ENCODE measurements around the gene LAPTM4A. TPM values are rescaled to one million over a fixed set of nuclear protein-coding genes. Genes with fewer than 3 reads are reported as not detected.

The LAPTM4A gene
- total and polyA plus RNA-seq, 2 of the 4 experiments (the other 2 are of a cell fraction): 97.7 to 401 TPM

DNA sequence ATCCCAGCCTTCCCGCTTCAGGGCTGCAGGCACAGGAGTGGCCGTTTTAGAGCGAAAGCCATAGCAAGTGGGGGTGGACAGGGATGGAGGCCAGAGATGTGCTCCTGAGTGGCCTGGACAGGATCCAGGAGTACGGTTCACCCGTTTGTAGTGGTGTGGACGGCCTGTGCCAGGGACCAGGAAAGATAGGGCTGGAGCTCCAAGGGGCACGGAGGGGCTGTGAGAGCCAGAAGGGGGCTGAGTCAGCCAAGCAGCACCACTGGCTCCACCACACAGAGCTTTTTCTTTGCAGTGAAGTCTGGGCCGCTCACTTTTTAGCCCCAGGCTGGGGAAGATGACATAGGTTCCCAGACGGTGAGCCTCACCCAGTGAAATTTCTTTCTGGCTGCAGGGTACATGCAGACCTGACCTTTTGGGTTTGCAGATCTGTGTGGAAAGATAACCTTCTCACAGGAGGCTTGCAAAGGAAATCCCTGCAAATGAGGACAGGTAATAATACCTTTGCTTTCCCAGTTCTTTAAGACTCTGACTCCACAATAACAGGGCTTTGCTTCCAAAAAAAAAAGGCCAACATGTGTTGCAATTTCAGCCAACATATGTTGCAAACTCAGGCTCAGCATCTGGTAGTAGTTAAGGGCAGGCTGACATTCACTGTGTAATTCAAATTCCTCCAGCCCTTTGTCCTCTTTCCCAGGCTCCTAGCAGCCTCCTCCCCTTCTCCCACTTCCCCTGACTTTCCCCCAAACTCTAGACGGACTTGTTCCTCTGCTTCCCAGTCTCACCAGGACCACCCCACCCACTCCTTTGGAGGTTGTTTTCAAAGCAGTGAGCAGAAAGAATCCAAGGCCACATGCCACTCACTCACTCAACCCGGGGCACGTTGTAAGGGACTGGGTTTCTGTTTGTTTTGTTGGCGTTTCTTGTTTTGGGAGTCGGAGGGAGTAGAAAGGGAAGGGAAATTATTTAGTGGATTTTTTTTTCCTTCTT, 20.3 kb upstream of the LAPTM4A start:
- peak overlapping the region; percentile 88 for H3K4ac ChIP-seq (ENCODE audit: low read depth, low read length)
- peak overlapping the region; percentile 95 for H2BK5ac ChIP-seq (ENCODE audit: low read depth, low read length, poor library complexity, severe bottlenecking)
- H3K27me3 ChIP-seq (ENCODE audit: control insufficient read depth, insufficient read depth, low read length): no peaks in the 10 kb centered on the region
- peak overlapping the region; percentile 78 for H2BK20ac ChIP-seq (ENCODE audit: low read depth, low read length)
- peak overlapping the region; percentile 99 for H4K5ac ChIP-seq (ENCODE audit: low read depth, low read length)
- peak overlapping the region; percentile 89 for H3K14ac ChIP-seq (replicated peaks; ENCODE audit: low read depth, low read length)
- ChIA-PET CTCF (no interaction called here), POLR2A (ENCODE audit: unreplicated experiment) (no interaction called here)
- in situ Hi-C loops (cut with MboI; ENCODE audit: low sequenced_read_pairs) (no loop called here), dilution Hi-C loops (cut with HindIII; ENCODE audit: low sequenced_read_pairs, unreplicated experiment) (no loop called here), intact Hi-C loops (cut with micrococcal nuclease) (loop anchor here (1.0 kb wide), 1 partner anchor 20 kb away; no protein-coding TSS in a partner anchor)
- peaks cover 27% of the 10 kb centered on the region for H3K4me1 ChIP-seq (ENCODE audit: control insufficient read depth, insufficient read depth, low read length)
- H4K8ac ChIP-seq (ENCODE audit: low read depth in 2 of 2, low read length in 2 of 2): peak overlapping the region; percentile 73 to 96
- H2BK15ac ChIP-seq (ENCODE audit: low read depth, low read length): peak overlapping the region; percentile 95; the same call in 2 of the 3 replicates
- peaks cover 7% of the 10 kb centered on the region for H3K9me3 ChIP-seq (ENCODE audit: control insufficient read depth, insufficient read depth, low read length)
- H4K91ac ChIP-seq (ENCODE audit: insufficient read depth, low read depth, low read length): peak overlapping the region; percentile 97
- H3K27ac ChIP-seq (ENCODE audit: insufficient read depth, low read length): peak overlapping the region; percentile 99
- H3K23ac ChIP-seq (ENCODE audit: low read depth, low read length): peak overlapping the region; percentile 15; the same call in 1 of the 2 replicates
- H2AK5ac ChIP-seq (ENCODE audit: low read depth, low read length): peak overlapping the region; percentile 70
- peak; percentile 65 for ATAC-seq (ENCODE audit: low read depth)
- no TSS peak for BruUV-seq (replicated peaks)
- H4K20me1 ChIP-seq (ENCODE audit: insufficient read depth, low read length): peaks cover 4% of the 10 kb centered on the region; the same call in 1 of the 2 replicates
- peak overlapping the region; percentile 96 for H3K4me2 ChIP-seq (ENCODE audit: low read depth, low read length)
- peak overlapping the region; percentile 5 for H3K4me3 ChIP-seq (ENCODE audit: insufficient read depth, low read depth, low read length)
- peaks cover 3% of the 10 kb centered on the region; the same call in 1 of the 2 replicates for H3K9me1 ChIP-seq (ENCODE audit: insufficient read depth, low read length)
- peak overlapping the region; percentile 90 for H3K9ac ChIP-seq (ENCODE audit: low read depth, low read length)
- no peaks in the 10 kb centered on the region for H3K36me3 ChIP-seq (ENCODE audit: control insufficient read depth, insufficient read depth, low read length)
- H3K18ac ChIP-seq (ENCODE audit: low read depth, low read length): peak overlapping the region; percentile 100
- peak; percentile 98 for DNase-seq
- 45% methylated on average over 2 of the region's 14 CpGs; no CpG with 5 or more reads in 1 of the 2 experiments for WGBS, 2 experiments (ENCODE audit: extremely low coverage in 2 of 2, insufficient read length in 1 of 2)
- H2BK120ac ChIP-seq (ENCODE audit: low read depth, low read length): peak overlapping the region; percentile 96
- H2AFZ ChIP-seq (replicated peaks; ENCODE audit: low read length, poor library complexity): peak overlapping the region; percentile 90
- H3K56ac ChIP-seq (ENCODE audit: extremely low read depth, insufficient read depth, low read length): peak overlapping the region; percentile 88
- H3K79me1 ChIP-seq (ENCODE audit: low read depth in 1 of 2, low read length in 2 of 2): no peaks in the 10 kb centered on the region
- peak overlapping the region; percentile 73 for H2AK9ac ChIP-seq (replicated peaks; ENCODE audit: low read depth, low read length, poor library complexity)
- TF ChIP-seq FOS (IDR thresholded peaks at IDR 0.05; ENCODE audit: low read depth, low read length) (peak; percentile 26; the same call in 1 of the 2 replicates), ELK1 (IDR thresholded peaks at IDR 0.05; ENCODE audit: borderline replicate concordance, low read depth, low read length) (no peak), CEBPB (IDR thresholded peaks at IDR 0.05; ENCODE audit: low read depth, low read length) (peak; percentile 99), MAFK (IDR thresholded peaks at IDR 0.05; ENCODE audit: low read depth, low read length) (no peak), CHD1 (IDR thresholded peaks at IDR 0.05; ENCODE audit: low read depth, low read length) (no peak), POLR2A (IDR thresholded peaks at IDR 0.05; ENCODE audit: low read depth, low read length) (peak; percentile 58), MXI1 (IDR thresholded peaks at IDR 0.05; ENCODE audit: borderline replicate concordance, low read depth, low read length) (no peak), NFE2L2 (IDR thresholded peaks at IDR 0.05; ENCODE audit: low read depth, low read length) (no peak), BHLHE40 (IDR thresholded peaks at IDR 0.05; ENCODE audit: low read depth, low read length) (peak; percentile 5; the same call in 1 of the 2 replicates), RFX5 (IDR thresholded peaks at IDR 0.05; ENCODE audit: low read depth, low read length) (no peak), MAZ (IDR thresholded peaks at IDR 0.05; ENCODE audit: borderline replicate concordance, low read depth, low read length) (peak; percentile 67), SMC3 (IDR thresholded peaks at IDR 0.05; ENCODE audit: low read depth, low read length) (no peak)
- TF ChIP-seq, protein P1, sequence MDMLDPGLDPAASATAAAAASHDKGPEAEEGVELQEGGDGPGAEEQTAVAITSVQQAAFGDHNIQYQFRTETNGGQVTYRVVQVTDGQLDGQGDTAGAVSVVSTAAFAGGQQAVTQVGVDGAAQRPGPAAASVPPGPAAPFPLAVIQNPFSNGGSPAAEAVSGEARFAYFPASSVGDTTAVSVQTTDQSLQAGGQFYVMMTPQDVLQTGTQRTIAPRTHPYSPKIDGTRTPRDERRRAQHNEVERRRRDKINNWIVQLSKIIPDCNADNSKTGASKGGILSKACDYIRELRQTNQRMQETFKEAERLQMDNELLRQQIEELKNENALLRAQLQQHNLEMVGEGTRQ (IDR thresholded peaks at IDR 0.05; ENCODE audit: low read depth, low read length): no peak
